Common myeloid progenitor, CD34-positive (primary cell): ENCODE results near the gene ASIC2.

Experiments used
- CTCF ChIA-PET: fragments of 350-600 bp; sonication (Branson Sonifier 250); formaldehyde crosslinking; loops from one replicate; lab custom pipeline; 2021; ENCODE audit warnings: antibody characterized with exemption; lab: Charles Lee
- POLR2A ChIA-PET: fragments of 350-600 bp; sonication (Branson Sonifier 250); formaldehyde crosslinking; loops from one replicate; lab custom pipeline; 2021; ENCODE audit warnings: antibody characterized with exemption; lab: Charles Lee
- DNase-seq, 3 donors: peaks; one replicate each; pipeline versions ENCODE4 v3.0.0 to v3.0.0-alpha.2; 2013
- H3K27ac ChIP-seq, 2 experiments: 1 replicate in 1 of 2; 2 replicates in 1 of 2; pipeline ENCODE4 v1.7.0; 2013; ENCODE audit warnings: inconsistent platforms in 2 of 2, low read length in 2 of 2, mild to moderate bottlenecking in 2 of 2, low read depth in 1 of 2, moderate library complexity in 1 of 2; ENCODE audit not compliant: severe bottlenecking in 2 of 2, insufficient read depth in 1 of 2, poor library complexity in 1 of 2
- H3K27me3 ChIP-seq, 5 experiments: replicated peaks in 2 of 5; 1 replicate in 3 of 5; 2 replicates in 2 of 5; pipeline versions ENCODE4 v1.6.1 to v1.7.0; 2013; ENCODE audit warnings: low read length in 4 of 5, mild to moderate bottlenecking in 2 of 5, moderate library complexity in 2 of 5, inconsistent platforms in 1 of 5; ENCODE audit not compliant: insufficient read depth in 5 of 5, control insufficient read depth in 4 of 5
- H3K36me3 ChIP-seq, 4 experiments: 1 replicate in 2 of 4; 2 replicates in 2 of 4; pipeline versions ENCODE4 v1.6.1 to v1.7.0; 2013; ENCODE audit warnings: low read length in 3 of 4, control low read depth in 1 of 4, mild to moderate bottlenecking in 1 of 4; ENCODE audit not compliant: control insufficient read depth in 4 of 4, insufficient read depth in 4 of 4
- H3K4me1 ChIP-seq, 4 experiments: 1 replicate in 3 of 4; 2 replicates in 1 of 4; pipeline versions ENCODE4 v1.6.1 to v1.7.1; 2013; ENCODE audit warnings: low read length in 3 of 4, mild to moderate bottlenecking in 3 of 4, control low read depth in 1 of 4, inconsistent platforms in 1 of 4, moderate library complexity in 1 of 4; ENCODE audit not compliant: control insufficient read depth in 4 of 4, insufficient read depth in 4 of 4; ENCODE audit errors: control extremely low read depth in 1 of 4
- H3K4me3 ChIP-seq, 7 experiments: 1 replicate in 4 of 7; 2 replicates in 3 of 7; pipeline versions ENCODE4 v1.5.1 to v1.7.0; 2013; ENCODE audit warnings: mild to moderate bottlenecking in 7 of 7, low read length in 6 of 7, moderate library complexity in 6 of 7, inconsistent platforms in 2 of 7, low read depth in 2 of 7, control low read depth in 1 of 7; ENCODE audit not compliant: insufficient read depth in 4 of 7, control insufficient read depth in 1 of 7; ENCODE audit errors: extremely low read depth in 1 of 7
- H3K9me3 ChIP-seq, 5 experiments: 1 replicate in 4 of 5; 2 replicates in 1 of 5; pipeline versions ENCODE4 v1.6.1 to v1.7.1; 2013; ENCODE audit warnings: low read length in 4 of 5, mild to moderate bottlenecking in 2 of 5, inconsistent platforms in 1 of 5, low read depth in 1 of 5, moderate library complexity in 1 of 5; ENCODE audit not compliant: control insufficient read depth in 4 of 5, insufficient read depth in 2 of 5; ENCODE audit errors: control extremely low read depth in 1 of 5
- WGBS: methylation state at CpG from one replicate; pipeline ENCODE4 v1.1.5; 2013; ENCODE audit not compliant: insufficient coverage; 5-methylcytosine and 5-hydroxymethylcytosine counted together

ASIC2 gene

DNA sequence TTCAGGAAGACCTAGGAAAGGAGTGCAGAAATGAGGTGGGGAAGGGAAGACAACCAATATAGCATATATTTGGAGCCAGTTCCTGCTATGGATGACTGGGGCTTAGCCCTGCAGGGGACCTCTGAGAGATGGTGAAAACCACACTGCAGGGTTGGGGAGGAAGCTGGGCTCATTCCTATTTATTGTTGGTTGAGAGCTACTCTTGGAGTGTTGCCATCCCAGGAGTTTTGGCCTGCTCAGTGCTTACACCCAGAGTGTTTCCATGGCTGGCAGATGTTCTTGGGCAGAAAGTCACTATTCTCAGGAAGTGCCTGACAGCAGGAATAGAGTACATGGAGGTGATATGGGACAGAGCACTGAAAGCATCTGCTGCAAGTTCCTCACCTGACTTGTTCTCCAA is 155.7 kb downstream of the ASIC2 start:
- CTCF ChIA-PET = no interaction called here
- Histone ChIP-seq H3K4me3 (no peak overlapping the region), H3K4me1 (peaks cover 0 to 12% (median 5%) of the 10 kb centered on the region in 4 experiments), H3K36me3 (no peaks in the 10 kb centered on the region), H3K27me3 (peaks cover 0 to 40% (median 7%) of the 10 kb centered on the region in 5 experiments), H3K9me3 (no peaks in the 10 kb centered on the region), H3K27ac (no peak overlapping the region)
- no peak for DNase-seq
- POLR2A ChIA-PET = no interaction called here

DNA sequence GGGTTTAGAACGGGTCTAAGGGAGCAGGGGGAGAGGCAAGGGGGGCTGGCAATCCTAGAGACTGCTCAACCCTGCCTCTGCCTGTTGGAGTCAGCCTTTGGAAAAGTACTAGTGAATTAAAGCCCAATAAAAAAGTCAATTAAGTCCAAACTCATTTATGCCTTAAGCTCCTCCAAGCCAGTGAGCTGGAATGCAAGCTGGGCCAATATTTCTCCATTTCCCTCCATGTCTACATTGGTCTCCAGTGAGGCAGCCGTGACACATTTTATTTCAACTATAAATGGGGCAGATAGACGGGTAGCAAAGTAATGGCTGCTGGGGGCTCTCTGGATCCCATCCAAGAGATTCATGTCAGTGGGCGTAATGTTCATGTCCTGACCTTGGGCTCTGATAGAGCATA is 157.4 kb downstream of the ASIC2 start:
- Histone ChIP-seq H3K36me3 (no peaks in the 10 kb centered on the region), H3K4me1 (peaks cover 0 to 8% (median 4%) of the 10 kb centered on the region in 4 experiments), H3K4me3 (no peak overlapping the region), H3K27me3 (peaks cover 0 to 47% (median 7%) of the 10 kb centered on the region in 5 experiments), H3K9me3 (no peaks in the 10 kb centered on the region), H3K27ac (no peak overlapping the region)
- no peak for DNase-seq
- WGBS = 100% methylated on average over 3 of the region's 4 CpGs
- ChIA-PET CTCF (no interaction called here), POLR2A (no interaction called here)

DNA sequence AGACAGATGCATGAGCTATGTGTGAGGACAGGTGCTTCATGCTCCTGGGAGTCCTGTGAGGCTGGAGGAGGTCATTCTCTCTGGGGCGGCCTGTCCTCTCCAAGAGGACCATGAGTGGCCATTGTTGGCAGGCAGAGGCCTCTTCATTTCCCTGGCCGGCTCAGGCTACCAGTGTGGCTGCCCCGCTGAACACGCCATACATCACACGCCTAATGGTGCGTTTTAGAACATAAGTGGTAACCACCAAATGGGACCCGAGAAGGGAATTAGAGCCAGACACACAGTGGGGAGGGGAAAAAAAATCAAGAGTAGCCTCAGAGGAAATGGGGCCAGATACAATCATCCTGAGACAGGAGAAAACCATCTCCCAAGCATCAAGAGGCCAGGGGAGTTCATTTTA is 161.5 kb downstream of the ASIC2 start:
- Histone ChIP-seq H3K36me3 (no peaks in the 10 kb centered on the region), H3K4me3 (no peak overlapping the region), H3K9me3 (peaks cover 0 to 4% (median 0%) of the 10 kb centered on the region in 5 experiments), H3K4me1 (no peaks in the 10 kb centered on the region), H3K27ac (no peak overlapping the region), H3K27me3 (peaks cover 0 to 55% (median 2%) of the 10 kb centered on the region in 5 experiments)
- DNase-seq = no peak
- CTCF ChIA-PET = no interaction called here
- WGBS = 93% methylated on average over 5 of the region's 7 CpGs
- POLR2A ChIA-PET = no interaction called here

DNA sequence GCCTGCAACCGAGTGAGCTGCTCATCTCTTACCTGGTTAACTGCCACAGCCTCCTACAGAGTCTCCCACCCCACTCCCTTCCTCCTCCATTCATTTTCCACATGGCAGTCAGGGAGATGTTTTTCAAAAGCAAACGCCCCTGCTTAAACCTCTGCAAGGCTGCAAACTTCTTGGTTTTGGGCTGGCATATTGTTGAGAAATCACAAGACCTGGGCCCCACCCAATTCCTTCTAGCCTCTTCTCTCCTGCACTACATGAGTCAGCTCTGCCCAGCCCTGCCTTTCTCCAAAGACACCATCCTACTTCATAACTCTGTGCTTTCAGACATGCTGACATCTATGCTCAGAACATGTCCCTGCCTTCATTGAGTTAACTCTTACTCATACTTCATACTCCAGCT is 165.4 kb downstream of the ASIC2 start:
- Histone ChIP-seq H3K36me3 (no peaks in the 10 kb centered on the region), H3K27me3 (peaks cover 0 to 44% (median 2%) of the 10 kb centered on the region in 5 experiments), H3K27ac (no peak overlapping the region), H3K9me3 (peaks cover 0 to 4% (median 0%) of the 10 kb centered on the region in 5 experiments), H3K4me3 (no peak overlapping the region), H3K4me1 (no peaks in the 10 kb centered on the region)
- POLR2A ChIA-PET = no interaction called here
- WGBS = 31% methylated on average over 2 of the region's 2 CpGs
- CTCF ChIA-PET = no interaction called here
- no peak for DNase-seq

DNA sequence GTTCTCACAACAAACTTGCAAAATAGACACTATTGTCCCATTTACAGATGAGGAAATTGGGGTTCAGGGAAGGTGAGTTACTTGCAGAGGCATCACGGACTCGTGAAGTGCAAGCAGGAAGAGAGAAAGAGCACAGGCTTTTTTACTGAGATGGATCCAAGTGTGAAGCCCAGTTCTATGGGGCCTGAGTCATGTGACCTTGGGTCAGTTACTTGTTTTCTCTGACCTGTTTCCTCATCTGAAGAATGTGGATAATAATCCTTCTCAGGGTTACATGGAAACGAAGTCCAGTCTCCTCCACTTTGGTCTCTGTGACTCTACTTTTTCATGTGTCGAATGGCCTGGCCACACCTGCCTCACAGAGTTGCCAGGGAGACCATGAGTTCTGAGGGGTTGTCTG is 167.0 kb downstream of the ASIC2 start:
- DNase-seq = no peak
- Histone ChIP-seq H3K27me3 (peaks cover 0 to 44% (median 2%) of the 10 kb centered on the region in 5 experiments), H3K4me3 (no peak overlapping the region), H3K36me3 (no peaks in the 10 kb centered on the region), H3K27ac (no peak overlapping the region), H3K9me3 (peaks cover 0 to 4% (median 0%) of the 10 kb centered on the region in 5 experiments), H3K4me1 (no peaks in the 10 kb centered on the region)
- ChIA-PET POLR2A (no interaction called here), CTCF (no interaction called here)
- WGBS = 81% methylated on average over 2 of the region's 4 CpGs

DNA sequence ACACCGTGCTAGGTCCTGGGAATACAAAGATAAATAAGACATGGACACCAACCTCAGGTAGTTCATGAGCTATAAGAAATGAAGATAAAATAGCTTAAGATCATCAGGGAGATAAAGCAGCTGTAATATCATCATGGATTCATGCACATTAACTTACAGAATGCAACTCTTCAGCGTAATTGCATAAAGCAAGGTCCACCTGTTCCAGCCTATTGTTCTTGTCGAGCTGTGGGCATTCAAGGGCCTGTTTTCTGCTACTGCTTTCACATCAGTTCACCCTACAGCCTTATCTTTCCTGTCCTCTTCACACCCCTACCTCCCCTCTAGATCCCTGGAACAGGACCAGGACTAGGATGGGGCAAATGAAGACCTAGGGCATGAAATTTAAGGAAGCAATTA is 167.5 kb downstream of the ASIC2 start:
- H3K4me1 ChIP-seq = no peaks in the 10 kb centered on the region
- peaks cover 0 to 4% (median 0%) of the 10 kb centered on the region in 5 experiments for H3K9me3 ChIP-seq
- WGBS = 92% methylated on average over 2 of the region's 3 CpGs
- no peaks in the 10 kb centered on the region for H3K36me3 ChIP-seq
- ChIA-PET CTCF (no interaction called here), POLR2A (no interaction called here)
- H3K27me3 ChIP-seq = peaks cover 0 to 41% (median 2%) of the 10 kb centered on the region in 5 experiments
- no peak for DNase-seq
- H3K27ac ChIP-seq = no peak overlapping the region
- H3K4me3 ChIP-seq = no peak overlapping the region

DNA sequence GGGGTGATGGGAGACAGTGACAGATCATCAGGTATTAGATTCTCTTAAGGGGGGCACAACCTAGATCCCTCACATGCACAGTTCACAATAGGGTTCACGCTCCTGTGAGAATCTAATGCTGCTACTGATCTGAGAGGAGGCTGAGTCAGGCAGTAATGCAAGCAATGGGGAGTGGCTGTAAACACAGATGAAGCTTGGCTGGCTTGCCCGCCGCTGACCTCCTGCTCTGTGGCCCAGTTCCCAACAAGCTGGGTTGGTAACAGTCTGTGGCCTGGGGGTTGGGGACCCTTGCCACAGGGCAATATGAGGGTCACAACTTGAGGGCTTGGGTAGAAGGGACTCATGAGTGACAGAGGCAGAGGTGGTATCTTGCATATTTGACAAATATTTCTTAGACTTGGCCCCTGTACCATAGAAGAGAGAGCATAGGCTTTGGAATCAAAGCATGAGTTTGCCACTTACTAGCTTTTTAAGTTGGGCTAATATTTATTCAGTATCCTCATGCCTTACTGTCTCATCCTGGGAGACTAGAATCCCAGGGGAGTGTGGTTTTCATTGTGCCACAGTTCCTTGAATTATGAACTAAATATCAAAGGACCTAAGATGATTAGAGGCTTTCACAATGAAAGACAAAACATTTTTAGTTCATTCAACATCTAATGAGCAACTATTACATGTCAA is 168.1 kb downstream of the ASIC2 start:
- Histone ChIP-seq H3K9me3 (peaks cover 0 to 4% (median 0%) of the 10 kb centered on the region in 5 experiments), H3K4me1 (no peaks in the 10 kb centered on the region), H3K36me3 (no peaks in the 10 kb centered on the region), H3K27ac (no peak overlapping the region), H3K27me3 (peaks cover 0 to 36% (median 2%) of the 10 kb centered on the region in 5 experiments), H3K4me3 (no peak overlapping the region)
- no peak for DNase-seq
- WGBS = 86% methylated on average over 1 of the region's 3 CpGs
- POLR2A ChIA-PET = no interaction called here
- CTCF ChIA-PET = no interaction called here
